K562 (cell line): ENCODE data around the gene SRSF5. TPM values are rescaled to one million over a fixed set of nuclear protein-coding genes. Genes with fewer than 3 reads are reported as not detected.

Experiments
- AFF1 ChIP-seq, 2 experiments: fragments of 450-650 bp; IDR thresholded peaks; 2 replicates each; pipeline ENCODE4 v1.6.1; 2018; ENCODE audit warnings: mild to moderate bottlenecking in 2 of 2, low read depth in 1 of 2; ENCODE audit not compliant: partially characterized antibody in 2 of 2
- ATF1 ChIP-seq, 2 experiments: fragments of 450-650 bp in 1 of 2; IDR thresholded peaks; 2 replicates each; pipeline ENCODE4 v1.6.1; 2016; ENCODE audit warnings: missing compliant biosample characterization in 1 of 2, missing genetic modification characterization in 1 of 2
- EP300 ChIP-seq: IDR thresholded peaks from 2 replicates; pipeline ENCODE4 v1.6.1; 2012; ENCODE audit warnings: low read length, improper control_type of control experiment
- ESRRB ChIP-seq: fragments of 250-450 bp; sonication (Bioruptor Pico); IDR thresholded peaks from 2 replicates; pipeline ENCODE4 v1.5.0; 2020; ENCODE audit warnings: mild to moderate bottlenecking, moderate library complexity, borderline replicate concordance
- GATAD2A ChIP-seq: fragments of 450-650 bp; IDR thresholded peaks from 2 replicates; pipeline ENCODE4 v1.6.1; 2017
- GTF2F1 ChIP-seq: IDR thresholded peaks from 2 replicates; pipeline ENCODE4 v1.6.1; 2011; ENCODE audit warnings: low read depth, low read length, improper control_type of control experiment
- HMGN3 ChIP-seq: IDR thresholded peaks from 2 replicates; pipeline ENCODE4 v1.6.1; 2011; ENCODE audit warnings: borderline replicate concordance, low read depth, mild to moderate bottlenecking, mixed read lengths, low read length; ENCODE audit not compliant: insufficient read length; ENCODE audit errors: extremely low read depth
- NR1H2 ChIP-seq: sonication (generic); formaldehyde crosslinking; IDR thresholded peaks from 2 replicates; pipeline ENCODE4 v1.4.0; 2020; ENCODE audit warnings: mild to moderate bottlenecking, missing genetic modification reagents
- SMAD3 ChIP-seq: fragments of 450-650 bp; formaldehyde crosslinking; conservative IDR thresholded peaks from 2 replicates; pipeline ENCODE4 v1.4.0; 2020; ENCODE audit warnings: mild to moderate bottlenecking
- SREBF1 ChIP-seq: fragments of 150-350 bp; IDR thresholded peaks from 2 replicates; pipeline ENCODE4 v1.6.1; 2014; ENCODE audit warnings: antibody characterized with exemption, low read depth, low read length, borderline replicate concordance
- STAT6 ChIP-seq: sonication (generic); formaldehyde crosslinking; IDR thresholded peaks from 2 replicates; pipeline ENCODE4 v1.8.1; 2023; ENCODE audit warnings: mild to moderate bottlenecking, missing genetic modification reagents
- TAF15 ChIP-seq: fragments of 200-400 bp; formaldehyde crosslinking; IDR thresholded peaks from 2 replicates; pipeline ENCODE4 v1.6.1; 2017; ENCODE audit warnings: mild to moderate bottlenecking, low read depth, low read length, moderate library complexity
- TCF15 ChIP-seq: fragments of 250-450 bp; sonication (Bioruptor Pico); IDR thresholded peaks from 2 replicates; pipeline ENCODE4 v1.8.0; 2022; ENCODE audit warnings: moderate library complexity, mild to moderate bottlenecking, inconsistent platforms
- TCF7 ChIP-seq: sonication (generic); IDR thresholded peaks from 2 replicates; pipeline ENCODE4 v1.6.1; 2016; ENCODE audit warnings: antibody characterized with exemption, borderline replicate concordance
- ZBTB7A ChIP-seq: IDR thresholded peaks from 2 replicates; pipeline ENCODE4 v1.6.1; 2011; ENCODE audit warnings: low read depth, mild to moderate bottlenecking, low read length, moderate library complexity, borderline replicate concordance; ENCODE audit not compliant: control insufficient read depth
- ZNF224 ChIP-seq: sonication (generic); formaldehyde crosslinking; IDR thresholded peaks from 2 replicates; pipeline ENCODE4 v1.8.0; 2022; ENCODE audit warnings: mild to moderate bottlenecking, missing genetic modification reagents
- ZNF239 ChIP-seq: fragments of 250-450 bp; sonication (Bioruptor Pico); IDR thresholded peaks from 2 replicates; pipeline ENCODE4 v1.4.0; 2020; ENCODE audit warnings: mild to moderate bottlenecking
- ZNF780A ChIP-seq: fragments of 250-450 bp; sonication (Bioruptor Pico); IDR thresholded peaks from 2 replicates; pipeline ENCODE4 v1.5.0; 2021; ENCODE audit warnings: mild to moderate bottlenecking
- polyA plus RNA-seq, 8 experiments: library from polyadenylated mRNA; depleted of rRNA in 4 of 8; stranded (reverse) in 5 of 8; unstranded in 3 of 8; fragments of >200 nt; fragmentation: Nextera tagmentation in 2 of 8; fragmentation: Illumina TruSeq in 1 of 8; extraction: Ambion mirVana in 2 of 8; extraction: Trizol in 1 of 8; gene quantifications; 2 replicates each; pipeline versions ENCODE4 v1.2.1 to v1.2.3, GENCODE V29; 2011 to 2014; ENCODE audit warnings: inconsistent platforms in 1 of 8, missing spikeins in 1 of 8
- total RNA-seq, 7 experiments: library from RNA; depleted of rRNA in 6 of 7; stranded (reverse); fragments of >200 nt in 6 of 7; fragmentation: Illumina TruSeq in 2 of 7; extraction: Trizol in 2 of 7; gene quantifications; 2 replicates each; pipeline versions ENCODE4 v1.2.1 to v1.2.3, GENCODE V29; 2011 to 2021; ENCODE audit warnings: low replicate concordance in 1 of 7
- TF ChIP-seq, protein P1 (sequence below): fragments of 250-450 bp; sonication (Bioruptor Pico); IDR thresholded peaks from 2 replicates; pipeline ENCODE4 v1.8.0; 2021; ENCODE audit warnings: moderate library complexity, mild to moderate bottlenecking, inconsistent platforms

Gene SRSF5
- total and polyA plus RNA-seq, 9 of the 15 experiments (the other 6 are each of a cell fraction or from before 2014, with no cell fraction given), result 108 to 460 (median 212) TPM

DNA sequence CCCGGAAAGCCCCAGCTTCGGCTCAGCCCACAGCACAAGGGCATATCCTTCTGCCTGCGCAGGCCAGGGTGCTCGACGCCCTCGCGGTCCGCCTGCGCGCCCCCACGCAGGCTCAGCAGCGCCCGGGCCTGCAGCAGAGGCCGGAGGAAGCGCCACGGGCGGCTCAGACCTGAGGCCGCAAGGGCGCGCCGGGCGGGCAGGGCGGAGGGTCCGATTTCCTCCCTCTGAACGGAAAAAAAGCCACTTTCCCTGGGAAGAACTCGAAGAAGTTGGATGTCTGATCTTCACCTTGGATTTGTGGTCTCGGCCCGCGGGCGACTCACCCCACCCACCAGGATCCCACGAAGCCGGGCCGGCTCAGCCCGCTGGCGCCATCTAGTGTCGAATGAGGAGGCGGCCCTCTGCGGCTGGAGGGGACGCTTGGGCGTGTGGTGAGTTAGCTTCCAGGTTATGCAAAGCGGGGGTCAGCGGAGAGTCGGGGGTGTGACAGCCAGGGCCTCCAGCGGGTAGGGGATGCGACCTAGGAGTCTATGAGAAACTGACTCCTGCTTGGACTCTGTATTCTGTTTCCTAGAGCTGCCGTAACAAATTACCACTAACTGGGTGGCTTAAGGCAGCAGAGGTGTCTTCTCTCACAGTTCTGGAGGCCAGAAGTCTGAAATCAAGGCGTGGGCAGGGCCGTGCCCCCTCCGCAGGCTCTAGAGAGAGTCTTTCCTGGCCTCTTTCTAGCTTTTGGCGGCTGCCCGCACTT, 40.0 kb upstream of the SRSF5 start (continued):
- TF ChIP-seq ATF1 (CRISPR knock-in tag; IDR thresholded peaks at IDR 0.05) (no peak), ATF1 (tag; IDR thresholded peaks at IDR 0.05) (0 out of 2 replicates have a peak, but pooled peaks have one; percentile 11), ZBTB7A (peak; percentile 27; the same call in 1 of the 2 replicates), AFF1 (IDR thresholded peaks at IDR 0.05; ENCODE audit: low read depth in 1 of 2, partially characterized antibody in 2 of 2) (no peak), TCF15 (CRISPR knock-in tag) (no peak), ESRRB (CRISPR knock-in tag) (no peak), NR1H2 (CRISPR knock-in tag) (no peak), HMGN3 (peak; percentile 26), ZNF780A (CRISPR knock-in tag) (no peak), ZNF224 (CRISPR knock-in tag) (no peak), GATAD2A (no peak), TCF7 (no peak), EP300 (no peak), ZNF239 (no peak), GTF2F1 (no peak), STAT6 (CRISPR knock-in tag) (no peak), TAF15 (no peak), SREBF1 (no peak), SMAD3 (CRISPR knock-in tag) (no peak)
- TF ChIP-seq, protein P1, sequence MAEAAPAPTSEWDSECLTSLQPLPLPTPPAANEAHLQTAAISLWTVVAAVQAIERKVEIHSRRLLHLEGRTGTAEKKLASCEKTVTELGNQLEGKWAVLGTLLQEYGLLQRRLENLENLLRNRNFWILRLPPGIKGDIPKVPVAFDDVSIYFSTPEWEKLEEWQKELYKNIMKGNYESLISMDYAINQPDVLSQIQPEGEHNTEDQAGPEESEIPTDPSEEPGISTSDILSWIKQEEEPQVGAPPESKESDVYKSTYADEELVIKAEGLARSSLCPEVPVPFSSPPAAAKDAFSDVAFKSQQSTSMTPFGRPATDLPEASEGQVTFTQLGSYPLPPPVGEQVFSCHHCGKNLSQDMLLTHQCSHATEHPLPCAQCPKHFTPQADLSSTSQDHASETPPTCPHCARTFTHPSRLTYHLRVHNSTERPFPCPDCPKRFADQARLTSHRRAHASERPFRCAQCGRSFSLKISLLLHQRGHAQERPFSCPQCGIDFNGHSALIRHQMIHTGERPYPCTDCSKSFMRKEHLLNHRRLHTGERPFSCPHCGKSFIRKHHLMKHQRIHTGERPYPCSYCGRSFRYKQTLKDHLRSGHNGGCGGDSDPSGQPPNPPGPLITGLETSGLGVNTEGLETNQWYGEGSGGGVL (CRISPR knock-in tag), result no peak
